Measurements from ENCODE around the gene ALOX12. TPM values are rescaled to one million over a fixed set of nuclear protein-coding genes. Genes with fewer than 3 reads are reported as not detected.

ALOX12 gene
- total RNA-seq, 1 experiment from 2014 or later, result not detected

DNA sequence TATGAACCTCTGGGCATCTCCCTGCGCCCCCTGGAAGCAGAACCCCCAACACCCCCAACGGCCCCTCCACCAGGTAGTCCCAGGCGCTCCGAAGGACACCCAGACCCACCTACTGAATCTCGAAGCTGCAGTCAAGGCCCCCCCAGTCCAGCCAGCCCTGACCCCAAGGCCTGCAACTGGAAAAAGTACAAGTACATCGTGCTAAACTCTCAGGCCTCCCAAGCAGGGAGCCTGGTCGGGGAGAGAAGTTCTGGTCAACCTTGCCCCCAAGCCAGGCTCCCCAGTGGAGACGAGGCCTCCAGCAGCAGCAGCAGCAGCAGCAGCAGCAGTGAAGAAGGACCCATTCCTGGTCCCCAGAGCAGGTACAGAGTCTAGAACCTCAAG is 28.5 kb downstream of the ALOX12 start:
- H3K9ac ChIP-seq (ENCODE audit: low read length), result no peak overlapping the region
- TF ChIP-seq EZH2 (IDR thresholded peaks at IDR 0.05; ENCODE audit: low read length, unreplicated experiment) (no peak), EZH2phosphoT487 (IDR thresholded peaks at IDR 0.05; ENCODE audit: borderline replicate concordance, low read length) (no peak)
- TF ChIP-seq, protein P1, sequence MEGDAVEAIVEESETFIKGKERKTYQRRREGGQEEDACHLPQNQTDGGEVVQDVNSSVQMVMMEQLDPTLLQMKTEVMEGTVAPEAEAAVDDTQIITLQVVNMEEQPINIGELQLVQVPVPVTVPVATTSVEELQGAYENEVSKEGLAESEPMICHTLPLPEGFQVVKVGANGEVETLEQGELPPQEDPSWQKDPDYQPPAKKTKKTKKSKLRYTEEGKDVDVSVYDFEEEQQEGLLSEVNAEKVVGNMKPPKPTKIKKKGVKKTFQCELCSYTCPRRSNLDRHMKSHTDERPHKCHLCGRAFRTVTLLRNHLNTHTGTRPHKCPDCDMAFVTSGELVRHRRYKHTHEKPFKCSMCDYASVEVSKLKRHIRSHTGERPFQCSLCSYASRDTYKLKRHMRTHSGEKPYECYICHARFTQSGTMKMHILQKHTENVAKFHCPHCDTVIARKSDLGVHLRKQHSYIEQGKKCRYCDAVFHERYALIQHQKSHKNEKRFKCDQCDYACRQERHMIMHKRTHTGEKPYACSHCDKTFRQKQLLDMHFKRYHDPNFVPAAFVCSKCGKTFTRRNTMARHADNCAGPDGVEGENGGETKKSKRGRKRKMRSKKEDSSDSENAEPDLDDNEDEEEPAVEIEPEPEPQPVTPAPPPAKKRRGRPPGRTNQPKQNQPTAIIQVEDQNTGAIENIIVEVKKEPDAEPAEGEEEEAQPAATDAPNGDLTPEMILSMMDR (conservative IDR thresholded peaks at IDR 0.05; ENCODE audit: low read depth, low read length), result no peak
- no peaks in the 10 kb centered on the region for H3K27me3 ChIP-seq (ENCODE audit: low read length)
- no peak overlapping the region for H3K27ac ChIP-seq (ENCODE audit: low read length)
- intact Hi-C loops (cut with micrococcal nuclease), result loop anchor here (5.0 kb wide), 2 partner anchors 182 to 357 kb away; no protein-coding TSS in a partner anchor
- no peak overlapping the region for H2AFZ ChIP-seq (ENCODE audit: low read length)
- H3K4me2 ChIP-seq (ENCODE audit: low read length), result no peak overlapping the region
- ATAC-seq, result no peak
- no peaks in the 10 kb centered on the region for H3F3A ChIP-seq (ENCODE audit: low read length, unreplicated experiment)
- BruUV-seq (replicated peaks), result no TSS peak
- ChIA-PET CTCF (no interaction called here), POLR2A (ENCODE audit: unreplicated experiment) (no interaction called here)
- DNase-seq, result no peak
- H3K36me3 ChIP-seq (ENCODE audit: low read depth, low read length), result no peaks in the 10 kb centered on the region
- no peaks in the 10 kb centered on the region for H3K9me3 ChIP-seq (ENCODE audit: low read length)
- H3K79me2 ChIP-seq (ENCODE audit: low read length), result no peaks in the 10 kb centered on the region
- no peaks in the 10 kb centered on the region for H3K9me2 ChIP-seq (replicated peaks; ENCODE audit: low read length)
- H3K4me1 ChIP-seq (ENCODE audit: insufficient read depth, low read length), result peaks cover 10% of the 10 kb centered on the region; the same call in 1 of the 2 replicates
- no peak overlapping the region for H3K4me3 ChIP-seq (ENCODE audit: low read length)
- no peaks in the 10 kb centered on the region for H4K20me1 ChIP-seq (ENCODE audit: low read length)

DNA sequence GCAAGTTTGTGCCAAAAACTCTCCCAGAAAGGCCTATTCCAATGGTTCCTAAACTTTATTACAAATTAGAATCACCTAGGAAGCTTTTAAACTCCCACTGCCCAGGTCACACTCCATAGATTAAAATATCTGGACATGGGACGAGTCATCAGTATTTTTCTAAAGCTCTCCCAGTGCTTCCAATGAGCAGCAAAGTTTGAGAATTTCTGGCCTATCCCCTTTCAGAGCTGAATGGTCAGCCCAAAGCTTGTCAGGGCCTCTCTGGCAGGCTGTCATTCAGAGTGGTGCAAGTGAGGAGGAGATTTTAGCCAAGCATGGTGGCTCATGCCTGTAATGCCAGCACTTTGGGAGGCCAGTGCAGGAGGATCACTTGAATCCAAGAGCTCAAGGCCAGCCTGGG is 29.4 kb downstream of the ALOX12 start:
- no peak for DNase-seq
- CTCF ChIA-PET, result interaction anchor here (0.6 kb wide), 1 partner anchor 108 kb away, joined by 3 read pairs; no protein-coding TSS in a partner anchor
- Histone ChIP-seq H3K9ac (ENCODE audit: low read length) (no peak overlapping the region), H3K4me2 (ENCODE audit: low read length) (no peak overlapping the region), H3K27ac (ENCODE audit: low read length) (no peak overlapping the region), H2AFZ (ENCODE audit: low read length) (no peak overlapping the region), H3K79me2 (ENCODE audit: low read length) (no peaks in the 10 kb centered on the region), H3F3A (ENCODE audit: low read length, unreplicated experiment) (no peaks in the 10 kb centered on the region), H4K20me1 (ENCODE audit: low read length) (no peaks in the 10 kb centered on the region), H3K9me3 (ENCODE audit: low read length) (no peaks in the 10 kb centered on the region), H3K9me2 (replicated peaks; ENCODE audit: low read length) (no peaks in the 10 kb centered on the region), H3K4me3 (ENCODE audit: low read length) (no peak overlapping the region), H3K27me3 (ENCODE audit: low read length) (no peaks in the 10 kb centered on the region), H3K36me3 (ENCODE audit: low read depth, low read length) (no peaks in the 10 kb centered on the region), H3K4me1 (ENCODE audit: insufficient read depth, low read length) (peaks cover 4% of the 10 kb centered on the region; the same call in 1 of the 2 replicates)
- ATAC-seq, result no peak
- no TSS peak for BruUV-seq (replicated peaks)
- POLR2A ChIA-PET (ENCODE audit: unreplicated experiment), result no interaction called here
- intact Hi-C loops (cut with micrococcal nuclease), result no loop called here
- TF ChIP-seq EZH2phosphoT487 (IDR thresholded peaks at IDR 0.05; ENCODE audit: borderline replicate concordance, low read length) (no peak), EZH2 (IDR thresholded peaks at IDR 0.05; ENCODE audit: low read length, unreplicated experiment) (no peak)
- TF ChIP-seq, protein P1 (conservative IDR thresholded peaks at IDR 0.05; ENCODE audit: low read depth, low read length), result no peak

DNA sequence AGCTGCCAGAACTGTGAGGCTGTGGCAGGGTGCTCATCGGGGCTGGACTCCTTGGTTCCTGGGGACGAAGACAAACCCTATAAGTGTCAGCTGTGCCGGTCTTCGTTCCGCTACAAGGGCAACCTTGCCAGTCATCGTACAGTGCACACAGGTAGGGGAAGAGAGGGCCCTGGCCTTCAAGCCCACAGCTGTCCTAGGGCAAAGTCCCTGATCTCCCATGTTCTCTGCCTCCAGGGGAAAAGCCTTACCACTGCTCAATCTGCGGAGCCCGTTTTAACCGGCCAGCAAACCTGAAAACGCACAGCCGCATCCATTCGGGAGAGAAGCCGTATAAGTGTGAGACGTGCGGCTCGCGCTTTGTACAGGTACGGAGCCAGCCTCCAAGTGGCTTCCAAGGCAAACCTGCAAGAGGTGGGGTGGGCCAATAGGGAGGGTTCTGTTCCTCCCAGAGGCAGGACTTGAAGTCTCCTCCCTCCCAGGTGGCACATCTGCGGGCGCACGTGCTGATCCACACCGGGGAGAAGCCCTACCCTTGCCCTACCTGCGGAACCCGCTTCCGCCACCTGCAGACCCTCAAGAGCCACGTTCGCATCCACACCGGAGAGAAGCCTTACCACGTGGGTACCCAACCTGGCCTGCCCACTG is 30.7 kb downstream of the ALOX12 start:
- Histone ChIP-seq H3K27me3 (ENCODE audit: low read length) (no peaks in the 10 kb centered on the region), H3K27ac (ENCODE audit: low read length) (no peak overlapping the region), H3K4me3 (ENCODE audit: low read length) (no peak overlapping the region), H4K20me1 (ENCODE audit: low read length) (no peaks in the 10 kb centered on the region), H3K9ac (ENCODE audit: low read length) (no peak overlapping the region), H3K9me3 (ENCODE audit: low read length) (no peaks in the 10 kb centered on the region), H3F3A (ENCODE audit: low read length, unreplicated experiment) (no peaks in the 10 kb centered on the region), H3K4me2 (ENCODE audit: low read length) (no peak overlapping the region), H3K9me2 (replicated peaks; ENCODE audit: low read length) (no peaks in the 10 kb centered on the region), H3K79me2 (ENCODE audit: low read length) (no peaks in the 10 kb centered on the region), H2AFZ (ENCODE audit: low read length) (no peak overlapping the region), H3K4me1 (ENCODE audit: insufficient read depth, low read length) (peaks cover 3% of the 10 kb centered on the region; the same call in 1 of the 2 replicates), H3K36me3 (ENCODE audit: low read depth, low read length) (no peaks in the 10 kb centered on the region)
- no TSS peak for BruUV-seq (replicated peaks)
- CTCF ChIA-PET, result no interaction called here
- POLR2A ChIA-PET (ENCODE audit: unreplicated experiment), result no interaction called here
- TF ChIP-seq EZH2 (IDR thresholded peaks at IDR 0.05; ENCODE audit: low read length, unreplicated experiment) (no peak), EZH2phosphoT487 (IDR thresholded peaks at IDR 0.05; ENCODE audit: borderline replicate concordance, low read length) (no peak)
- TF ChIP-seq, protein P1 (conservative IDR thresholded peaks at IDR 0.05; ENCODE audit: low read depth, low read length), result no peak
- intact Hi-C loops (cut with micrococcal nuclease), result no loop called here
- DNase-seq, result no peak
- no peak for ATAC-seq
